CD4-positive, alpha-beta memory T cell (primary cell): ENCODE measurements around the gene COLGALT1. TPM values are rescaled to one million over a fixed set of nuclear protein-coding genes. Genes with fewer than 3 reads are reported as not detected.
"Not testable (repeated sequence)": the region's sequence is repeated elsewhere in the genome, so short reads cannot be mapped to it uniquely, and the experiment has no call there.

Source experiments
- CTCF ChIA-PET: fragments of 350-600 bp; sonication (Branson Sonifier 250); formaldehyde crosslinking; loops from one replicate; lab custom pipeline; 2021; ENCODE audit warnings: inconsistent platforms; ENCODE audit not compliant: partially characterized antibody; lab: Charles Lee
- POLR2A ChIA-PET: fragments of 350-600 bp; sonication (Branson Sonifier 250); formaldehyde crosslinking; loops from one replicate; lab custom pipeline; 2021; ENCODE audit not compliant: partially characterized antibody; lab: Charles Lee
- DNase-seq, 5 donors: peaks; one replicate each; pipeline versions ENCODE4 v3.0.0 to v3.0.0-alpha.2; 2020 to 2022; ENCODE audit warnings: mixed read lengths in 1 of 5
- H3K27ac ChIP-seq: one replicate; pipeline ENCODE4 v1.7.0; 2013; ENCODE audit warnings: low read depth, low read length
- H3K27me3 ChIP-seq: 2 replicates; pipeline ENCODE4 v1.7.0; 2013; ENCODE audit warnings: mild to moderate bottlenecking, low read length, moderate library complexity; ENCODE audit not compliant: insufficient read depth
- H3K36me3 ChIP-seq: 2 replicates; pipeline ENCODE4 v1.7.0; 2013; ENCODE audit warnings: mild to moderate bottlenecking, low read length, moderate library complexity; ENCODE audit not compliant: insufficient read depth
- H3K4me1 ChIP-seq: 2 replicates; pipeline ENCODE4 v1.7.0; 2013; ENCODE audit warnings: mild to moderate bottlenecking, low read length, moderate library complexity; ENCODE audit not compliant: insufficient read depth
- H3K4me3 ChIP-seq, 2 donors: one replicate each; pipeline ENCODE4 v1.7.0; 2013; ENCODE audit warnings: low read length in 2 of 2, mild to moderate bottlenecking in 1 of 2
- H3K9me3 ChIP-seq, 2 donors: one replicate each; pipeline ENCODE4 v1.7.0; 2013; ENCODE audit warnings: low read length in 2 of 2, control low read depth in 1 of 2; ENCODE audit not compliant: control insufficient read depth in 1 of 2
- H3K27ac Mint-ChIP-seq, 7 donors: one replicate each; pipeline ENCODE4 v1.8.0; 2020 to 2021; ENCODE audit warnings: mixed read lengths in 7 of 7, mild to moderate bottlenecking in 6 of 7, inconsistent platforms in 3 of 7, moderate library complexity in 3 of 7
- H3K27me3 Mint-ChIP-seq, 2 donors: one replicate each; pipeline ENCODE4 v1.8.0; 2020 to 2021; ENCODE audit warnings: mixed read lengths in 2 of 2
- H3K36me3 Mint-ChIP-seq, 2 donors: one replicate each; pipeline ENCODE4 v1.8.0; 2020 to 2021; ENCODE audit warnings: mixed read lengths in 2 of 2, inconsistent platforms in 1 of 2, mild to moderate bottlenecking in 1 of 2
- H3K4me1 Mint-ChIP-seq, 4 donors: one replicate each; pipeline ENCODE4 v1.8.0; 2020 to 2021; ENCODE audit warnings: mixed read lengths in 4 of 4, mild to moderate bottlenecking in 1 of 4
- H3K4me3 Mint-ChIP-seq, 8 donors: one replicate each; pipeline ENCODE4 v1.8.0; 2020 to 2021; ENCODE audit warnings: mixed read lengths in 8 of 8, mild to moderate bottlenecking in 7 of 8, moderate library complexity in 6 of 8, inconsistent platforms in 3 of 8
- H3K9me3 Mint-ChIP-seq, 8 donors: one replicate each; pipeline ENCODE4 v1.8.0; 2020 to 2021; ENCODE audit warnings: mixed read lengths in 8 of 8, mild to moderate bottlenecking in 5 of 8, inconsistent platforms in 3 of 8, moderate library complexity in 1 of 8
- intact Hi-C: fragments of 100-400 bp; cut with micrococcal nuclease; formaldehyde crosslinking; loops from one replicate; pipeline ENCODE4 v1.15.1; 2023
- polyA plus RNA-seq, 2 donors: library from polyadenylated mRNA; unstranded; fragments of 300-500 nt; fragmentation: Illumina TruSeq; gene quantifications; one replicate each; pipeline ENCODE4 v1.2.3, GENCODE V29; 2021
- total RNA-seq, 2 experiments: library from RNA; stranded (reverse); gene quantifications; one replicate each; pipeline ENCODE4 v1.2.3, GENCODE V29; 2021

COLGALT1 gene
- total and polyA plus RNA-seq, 4 experiments from 2014 or later, result 14.1 to 74.7 (median 46.6) TPM

DNA sequence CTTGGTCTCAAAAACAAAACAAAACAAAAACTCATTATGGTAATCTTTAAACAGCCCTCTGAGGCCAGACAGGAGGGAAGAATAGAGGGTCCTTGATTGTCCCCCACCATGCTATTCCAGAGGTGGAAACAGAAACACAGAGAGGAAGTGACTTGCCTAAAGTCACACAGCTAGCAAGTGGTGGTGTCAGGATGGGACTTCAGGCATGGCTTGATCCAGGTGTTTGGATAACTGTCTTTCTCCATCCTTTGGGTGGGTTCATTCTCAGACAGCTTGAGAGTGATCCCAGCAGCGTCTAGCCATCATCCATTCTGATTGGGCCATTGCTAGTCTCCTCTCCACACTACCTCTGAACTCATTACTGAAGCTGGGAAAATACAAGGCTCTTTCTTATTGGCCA lies 12.5 kb downstream of the COLGALT1 start:
- ChIA-PET POLR2A (no interaction called here), CTCF (no interaction called here)
- Mint-ChIP-seq H3K9me3 (no peaks in the 10 kb centered on the region), H3K36me3 (peaks cover 27 to 49% of the 10 kb centered on the region in 2 donors), H3K4me1 (no peaks in the 10 kb centered on the region), H3K27me3 (no peaks in the 10 kb centered on the region), H3K27ac (no peak overlapping the region), H3K4me3 (no peak overlapping the region)
- peaks cover 29% of the 10 kb centered on the region for H3K36me3 ChIP-seq
- H3K9me3 ChIP-seq, result no peaks in the 10 kb centered on the region
- H3K4me3 ChIP-seq, result no peak overlapping the region
- H3K4me1 ChIP-seq, result no peaks in the 10 kb centered on the region
- no peak for DNase-seq
- H3K27ac ChIP-seq, result no peak overlapping the region
- intact Hi-C loops, result no loop called here
- H3K27me3 ChIP-seq, result no peaks in the 10 kb centered on the region

DNA sequence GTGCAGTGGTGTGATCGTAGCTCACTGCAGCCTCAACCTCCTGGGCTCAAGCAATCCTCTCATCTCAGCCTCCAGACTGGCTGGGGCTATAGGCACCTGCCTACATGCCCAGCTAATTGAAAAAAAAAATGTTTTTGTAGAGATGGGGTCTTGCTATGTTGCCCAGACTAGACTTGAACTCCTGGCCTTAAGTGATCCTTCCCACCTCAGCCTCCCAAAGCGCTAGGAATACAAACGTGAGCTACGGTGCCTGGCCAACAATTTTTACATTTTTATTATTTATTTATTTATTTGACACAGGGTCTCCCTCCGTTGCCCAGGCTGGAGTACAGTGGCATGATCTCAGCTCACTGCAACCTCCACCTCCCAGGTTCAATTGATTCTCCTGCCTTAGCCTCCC lies 14.8 kb downstream of the COLGALT1 start:
- CTCF ChIA-PET, result interaction anchor here (0.7 to 8.3 kb wide), 2 partner anchors 75 to 178 kb away, joined by 3 to 99 read pairs; no protein-coding TSS in a partner anchor
- H3K27me3 ChIP-seq, H3K4me3 ChIP-seq, H3K9me3 Mint-ChIP-seq, H3K4me1 Mint-ChIP-seq, H3K27ac Mint-ChIP-seq, H3K9me3 ChIP-seq, intact Hi-C loops, H3K4me1 ChIP-seq, H3K27ac ChIP-seq, H3K27me3 Mint-ChIP-seq, H3K4me3 Mint-ChIP-seq, POLR2A ChIA-PET, DNase-seq: not testable (repeated sequence)
- peaks cover 26% of the 10 kb centered on the region for H3K36me3 ChIP-seq
- peaks cover 22 to 48% of the 10 kb centered on the region in 2 donors for H3K36me3 Mint-ChIP-seq

DNA sequence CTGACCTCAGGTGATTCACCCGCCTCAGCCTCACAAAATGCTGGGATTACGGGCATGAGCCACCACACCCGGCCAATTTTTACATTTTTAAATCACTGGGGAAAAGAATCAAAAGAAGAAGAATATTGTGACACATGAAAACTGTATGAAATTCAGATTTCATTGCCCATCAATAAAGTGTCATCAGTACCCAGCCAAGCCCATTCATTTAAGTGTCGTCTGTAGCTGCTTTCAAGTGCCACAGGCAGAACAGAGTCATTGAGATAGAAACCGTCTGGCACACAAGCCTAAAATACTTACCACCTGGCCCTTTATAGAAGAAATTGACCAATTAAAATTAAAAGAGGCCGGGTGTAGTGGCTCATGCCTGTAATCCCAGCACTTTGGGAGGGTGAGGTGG lies 15.3 kb downstream of the COLGALT1 start:
- POLR2A ChIA-PET, result no interaction called here
- Mint-ChIP-seq H3K4me1 (peaks cover 0 to 5% (median under 1%) of the 10 kb centered on the region in 4 donors), H3K36me3 (peaks cover 22 to 49% of the 10 kb centered on the region in 2 donors), H3K9me3 (no peaks in the 10 kb centered on the region), H3K27ac (no peak overlapping the region), H3K27me3 (no peaks in the 10 kb centered on the region), H3K4me3 (no peak overlapping the region)
- peaks cover 24% of the 10 kb centered on the region for H3K36me3 ChIP-seq
- no peaks in the 10 kb centered on the region for H3K9me3 ChIP-seq
- no peaks in the 10 kb centered on the region for H3K27me3 ChIP-seq
- no peak overlapping the region for H3K27ac ChIP-seq
- intact Hi-C loops, result no loop called here
- H3K4me1 ChIP-seq, result no peaks in the 10 kb centered on the region
- no peak overlapping the region for H3K4me3 ChIP-seq
- CTCF ChIA-PET, result interaction anchor here (0.7 to 8.3 kb wide), 3 partner anchors 68 to 179 kb away, joined by 3 to 99 read pairs (median 3); no protein-coding TSS in a partner anchor
- DNase-seq, result no peak

DNA sequence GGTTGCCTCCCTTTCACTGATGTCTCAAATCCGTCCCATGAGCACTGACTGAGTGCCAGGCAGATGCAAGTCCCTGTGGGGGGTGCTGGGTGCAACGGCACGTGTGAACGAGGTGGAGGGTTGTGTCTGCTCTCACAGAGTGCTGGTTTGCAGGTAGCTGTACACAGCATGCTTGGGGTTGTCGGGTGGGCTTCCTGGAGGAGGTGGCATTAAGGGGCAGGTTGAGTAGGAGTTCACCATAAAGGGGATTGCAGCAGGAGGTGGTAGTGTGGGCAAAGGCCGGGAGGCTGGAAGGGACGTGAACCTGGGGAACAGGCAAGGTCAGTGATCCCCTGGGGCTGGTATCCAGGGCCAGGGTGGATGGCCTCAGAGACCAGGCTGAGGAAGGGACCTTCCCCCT lies 17.2 kb downstream of the COLGALT1 start:
- Histone ChIP-seq H3K27me3 (no peaks in the 10 kb centered on the region), H3K27ac (no peak overlapping the region), H3K9me3 (no peaks in the 10 kb centered on the region), H3K4me1 (no peaks in the 10 kb centered on the region), H3K4me3 (no peak overlapping the region), H3K36me3 (peaks cover 29% of the 10 kb centered on the region)
- no peaks in the 10 kb centered on the region for H3K9me3 Mint-ChIP-seq
- peaks cover 0 to 5% (median 2%) of the 10 kb centered on the region in 4 donors for H3K4me1 Mint-ChIP-seq
- H3K27me3 Mint-ChIP-seq, result no peaks in the 10 kb centered on the region
- H3K4me3 Mint-ChIP-seq, result no peak overlapping the region
- DNase-seq, result no peak
- CTCF ChIA-PET, result interaction anchor here (1.1 to 8.3 kb wide), 10 partner anchors 11 to 282 kb away, joined by 4 to 99 read pairs (median 6); no protein-coding TSS in a partner anchor
- peak overlapping the region in 3 of 7 donors; percentile 42 to 72 (median 61) for H3K27ac Mint-ChIP-seq
- H3K36me3 Mint-ChIP-seq, result peaks cover 19 to 45% of the 10 kb centered on the region in 2 donors
- intact Hi-C loops, result no loop called here
- POLR2A ChIA-PET, result interaction anchor here (1.4 kb wide), 1 partner anchor 77 kb away, joined by 6 read pairs; no protein-coding TSS in a partner anchor

DNA sequence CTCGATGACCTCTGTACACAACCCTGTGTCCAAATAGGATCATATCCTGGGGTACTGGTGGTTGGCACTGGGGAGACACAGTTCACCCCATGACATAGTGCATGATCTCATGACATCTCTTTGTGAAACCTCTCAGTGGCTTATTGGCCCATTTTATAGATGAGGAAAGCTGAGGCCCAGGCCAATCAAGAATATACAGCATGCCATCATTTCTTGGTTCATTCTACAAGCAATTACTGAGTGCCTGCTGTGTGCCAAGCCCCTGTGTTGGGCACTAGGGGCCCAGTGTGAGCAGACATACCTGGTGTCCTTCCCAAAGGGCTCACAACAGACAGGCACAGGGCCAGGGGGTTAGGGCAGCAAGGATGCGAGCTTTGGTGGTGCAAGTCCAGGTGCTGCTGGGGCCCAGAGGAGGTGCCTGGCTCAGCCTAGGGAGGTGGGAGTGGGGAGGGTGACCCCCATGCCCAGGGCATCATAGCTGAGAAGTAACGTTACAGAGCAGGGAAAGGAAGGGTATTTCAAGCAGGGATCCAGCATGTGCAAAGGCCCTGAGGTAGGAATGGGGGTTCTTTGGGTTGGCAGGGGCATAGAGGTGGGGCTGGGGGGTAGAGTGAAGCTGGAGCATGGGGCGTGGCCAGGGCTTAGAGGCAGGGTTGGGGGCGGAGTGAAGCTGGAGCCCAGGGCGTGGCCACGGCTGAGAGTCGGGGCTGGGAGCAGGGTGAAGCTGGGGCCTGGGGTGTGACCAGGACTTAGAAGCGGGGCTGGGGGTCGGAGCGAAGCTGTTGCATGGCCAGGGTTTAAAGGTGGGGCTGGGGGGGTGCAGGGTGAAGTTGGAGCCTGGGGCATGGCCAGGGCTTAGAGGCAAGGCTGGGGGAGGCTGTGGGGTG lies 20.7 kb downstream of the COLGALT1 start:
- peaks cover 36% of the 10 kb centered on the region for H3K36me3 ChIP-seq
- peaks cover 0 to 9% (median 2%) of the 10 kb centered on the region in 4 donors for H3K4me1 Mint-ChIP-seq
- no peaks in the 10 kb centered on the region for H3K27me3 Mint-ChIP-seq
- POLR2A ChIA-PET, result interaction anchor here (1.3 kb wide), 1 partner anchor 65 kb away, joined by 4 read pairs; the partner anchor contains the start of gene PGLS
- H3K36me3 Mint-ChIP-seq, result peaks cover 29 to 51% of the 10 kb centered on the region in 2 donors
- H3K4me1 ChIP-seq, result no peaks in the 10 kb centered on the region
- intact Hi-C loops, result no loop called here
- H3K4me3 ChIP-seq, result no peak overlapping the region
- no peak overlapping the region for H3K27ac ChIP-seq
- CTCF ChIA-PET, result interaction anchor here (1.3 to 8.3 kb wide), 2 partner anchors 77 to 81 kb away, joined by 5 to 99 read pairs; no protein-coding TSS in a partner anchor
- no peaks in the 10 kb centered on the region for H3K9me3 ChIP-seq
- no peaks in the 10 kb centered on the region for H3K27me3 ChIP-seq
- H3K9me3 Mint-ChIP-seq, result no peaks in the 10 kb centered on the region
- H3K27ac Mint-ChIP-seq, result no peak overlapping the region
- no peak for DNase-seq
- no peak overlapping the region for H3K4me3 Mint-ChIP-seq

DNA sequence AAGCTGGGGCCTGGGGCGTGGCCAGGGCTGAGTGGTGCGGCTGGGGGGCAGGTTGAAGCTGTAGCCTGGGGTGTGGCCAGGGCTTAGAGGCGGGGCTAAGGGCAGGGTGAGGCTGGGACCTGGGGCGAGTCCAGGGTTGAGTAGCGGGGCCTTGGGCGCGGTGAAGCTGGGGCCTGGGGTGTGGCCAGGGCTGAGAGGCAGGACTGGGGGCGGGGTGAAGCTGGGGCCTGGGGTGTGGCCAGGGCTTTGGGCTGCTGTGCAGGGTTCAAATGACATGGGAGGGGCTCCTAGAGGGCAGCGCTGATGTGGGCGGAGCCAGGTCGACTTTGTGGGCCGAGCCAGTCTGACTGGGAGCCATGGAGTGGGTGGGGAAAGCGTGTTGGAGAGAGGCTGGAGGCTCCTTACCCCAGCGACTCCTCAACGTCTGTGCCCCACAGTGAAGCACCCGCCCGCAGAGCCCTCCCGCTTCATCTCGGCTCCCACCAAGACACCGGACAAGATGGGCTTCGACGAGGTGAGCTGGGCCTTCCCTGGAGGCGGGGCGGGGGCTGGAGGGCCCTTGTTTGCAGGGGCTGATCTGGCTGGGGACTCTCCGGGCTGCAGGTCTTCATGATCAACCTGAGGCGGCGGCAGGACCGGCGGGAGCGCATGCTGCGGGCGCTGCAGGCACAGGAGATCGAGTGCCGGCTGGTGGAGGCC lies 21.5 kb downstream of the COLGALT1 start:
- H3K4me3 ChIP-seq, result no peak overlapping the region
- peaks cover 43% of the 10 kb centered on the region for H3K36me3 ChIP-seq
- Mint-ChIP-seq H3K4me1 (peaks cover 0 to 9% (median 2%) of the 10 kb centered on the region in 4 donors), H3K36me3 (peaks cover 31 to 51% of the 10 kb centered on the region in 2 donors), H3K4me3 (no peak overlapping the region), H3K27ac (no peak overlapping the region), H3K9me3 (no peaks in the 10 kb centered on the region), H3K27me3 (no peaks in the 10 kb centered on the region)
- ChIA-PET POLR2A (interaction anchor here (1.3 kb wide), 1 partner anchor 66 kb away, joined by 4 read pairs; the partner anchor contains the start of gene PGLS), CTCF (interaction anchor here (8.3 kb wide), 1 partner anchor 82 kb away, joined by 99 read pairs; no protein-coding TSS in a partner anchor)
- H3K27me3 ChIP-seq, result no peaks in the 10 kb centered on the region
- no peaks in the 10 kb centered on the region for H3K4me1 ChIP-seq
- no peaks in the 10 kb centered on the region for H3K9me3 ChIP-seq
- intact Hi-C loops, result no loop called here
- DNase-seq, result no peak
- H3K27ac ChIP-seq, result no peak overlapping the region
